Lung (tissue), 12 donors: ENCODE measurements around the gene ATP6V1F. TPM values are rescaled to one million over a fixed set of nuclear protein-coding genes. Genes with fewer than 3 reads are reported as not detected.

Source experiments
- ATAC-seq: fragments of 200-7000 bp; cut with Tn5 transposase; one replicate; pipeline ENCODE4 v1.9.1; 2020; ENCODE audit warnings: moderate number of reproducible peaks; ENCODE audit not compliant: insufficient read depth, low FRiP score
- DNase-seq, 3 donors: peaks; one replicate each; pipeline ENCODE4 v3.0.0-alpha.2; 2013 to 2017
- H3K27ac ChIP-seq, 2 donors: one replicate each; pipeline ENCODE4 v1.5.1; 2013; ENCODE audit warnings: mild to moderate bottlenecking in 2 of 2, moderate library complexity in 2 of 2, control low read depth in 1 of 2, inconsistent platforms in 1 of 2, low read depth in 1 of 2, low read length in 1 of 2
- H3K27me3 ChIP-seq, 3 donors: one replicate each; pipeline ENCODE4 v1.5.1; 2013; ENCODE audit warnings: low read length in 2 of 3; ENCODE audit not compliant: control insufficient read depth in 3 of 3, insufficient read depth in 3 of 3
- H3K36me3 ChIP-seq, 4 donors: one replicate each; pipeline ENCODE4 v1.5.1; 2013; ENCODE audit warnings: low read length in 4 of 4, mild to moderate bottlenecking in 1 of 4, moderate library complexity in 1 of 4; ENCODE audit not compliant: control insufficient read depth in 4 of 4, insufficient read depth in 4 of 4
- H3K4me1 ChIP-seq, 5 donors: one replicate each; pipeline ENCODE4 v1.5.1; 2013; ENCODE audit warnings: low read length in 5 of 5, mild to moderate bottlenecking in 2 of 5, moderate library complexity in 1 of 5; ENCODE audit not compliant: control insufficient read depth in 5 of 5, insufficient read depth in 5 of 5
- H3K4me3 ChIP-seq: one replicate; pipeline ENCODE4 v1.5.1; 2013; ENCODE audit warnings: mild to moderate bottlenecking, control low read depth, moderate library complexity
- H3K9ac ChIP-seq, 2 donors: one replicate each; pipeline ENCODE4 v1.5.1; 2013; ENCODE audit warnings: low read length in 2 of 2, control low read depth in 1 of 2; ENCODE audit not compliant: insufficient read depth in 1 of 2
- H3K9me3 ChIP-seq, 4 donors: one replicate each; pipeline ENCODE4 v1.5.1; 2013; ENCODE audit warnings: low read length in 3 of 4, mild to moderate bottlenecking in 1 of 4, moderate library complexity in 1 of 4; ENCODE audit not compliant: control insufficient read depth in 4 of 4, insufficient read depth in 3 of 4
- CTCF ChIP-seq: IDR thresholded peaks from 2 replicates; pipeline ENCODE4 v1.5.1; 2012; ENCODE audit warnings: mild to moderate bottlenecking; ENCODE audit errors: control extremely low read depth, extremely low read depth
- WGBS, 2 donors: extraction: QIAGEN DNeasy Blood & Tissue Kit; methylation state at CpG; one replicate each; pipeline ENCODE4 v1.1.7; 2013; 5-methylcytosine and 5-hydroxymethylcytosine counted together
- polyA plus RNA-seq, 2 donors: library from polyadenylated mRNA; stranded (reverse); fragments of 200-250 nt; gene quantifications; one replicate each; pipeline ENCODE4 v1.2.1, GENCODE V29; 2013
- total RNA-seq, 2 donors: library from RNA; depleted of rRNA in 1 of 2; stranded (reverse); fragments of >200 nt in 1 of 2; gene quantifications; one replicate each; pipeline ENCODE4 v1.2.1, GENCODE V29; 2014 to 2021
- donor health status: control.
- donor health status: control.
- donor health status: Bipolar disorder and iron deficiency.
- donor health status: healthy.
- donor health status: DM: yes; HTN: yes; CAD: no.

ATP6V1F gene
- total and polyA plus RNA-seq, 4 donors, result 43.9 to 383 (median 225) TPM

- 50 to 61% methylated on average over 10 of the region's 10 CpGs for WGBS, 2 donors
Measured at GRCh38 chr7:128860158-128861073, 2.2 kb upstream of the ATP6V1F start.

DNA sequence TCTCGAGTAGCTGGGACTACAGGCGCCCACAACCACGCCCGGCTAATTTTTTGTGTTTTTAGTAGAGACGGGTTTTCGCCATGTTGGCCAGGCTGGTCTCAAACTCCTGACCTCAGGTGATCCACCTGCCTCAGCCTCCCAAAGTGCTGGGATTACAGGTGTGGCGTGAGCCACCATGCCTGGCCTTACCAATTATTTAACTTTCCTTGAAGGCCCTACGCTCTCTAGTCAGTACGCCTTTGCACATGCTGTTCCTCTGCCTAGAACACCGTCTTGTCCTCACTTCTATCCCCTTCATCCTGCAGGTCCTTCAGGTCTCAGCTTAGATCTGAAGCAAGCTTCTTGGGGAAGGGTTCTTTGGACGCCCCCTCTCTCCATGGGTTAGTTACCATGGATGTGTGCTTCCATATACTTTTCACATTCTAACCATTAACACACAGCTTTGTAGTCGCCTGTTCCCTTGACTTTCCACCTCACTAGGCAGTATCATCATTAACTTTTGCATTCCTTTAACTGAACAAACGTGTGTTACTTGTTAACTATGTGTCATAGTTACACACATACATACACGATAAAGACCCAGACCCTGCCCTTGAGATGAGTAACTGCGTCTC, 592 bp upstream of the ATP6V1F start:
- no peak overlapping the region for H3K4me3 ChIP-seq
- ATAC-seq, result no peak

More at GRCh38 chr7:128860158-128861073, 2.2 kb upstream of the ATP6V1F start:
- no peak overlapping the region for H3K9ac ChIP-seq
- no peak overlapping the region for H3K4me3 ChIP-seq
- no peak for DNase-seq
- H3K36me3 ChIP-seq, result peaks cover 3 to 5% (median 4%) of the 10 kb centered on the region in 4 donors
- TF ChIP-seq CTCF, result no peak
- H3K9me3 ChIP-seq, result no peaks in the 10 kb centered on the region
- peaks cover 0 to 11% (median 0%) of the 10 kb centered on the region in 5 donors for H3K4me1 ChIP-seq
- H3K27ac ChIP-seq, result peak overlapping the region in 1 of 2 donors; percentile 21
- H3K27me3 ChIP-seq, result no peaks in the 10 kb centered on the region
- ATAC-seq, result no peak

GRCh38 chr7:128863433-128863989, 855 bp downstream of the ATP6V1F start:
- peak; percentile 29 for ATAC-seq
- WGBS, 2 donors, result 1% methylated on average over 6 of the region's 6 CpGs
- peak overlapping the region; percentile 91 for H3K4me3 ChIP-seq

More for the DNA sequence above, 592 bp upstream of the ATP6V1F start:
- H3K9me3 ChIP-seq, result no peaks in the 10 kb centered on the region
- no peak overlapping the region for H3K27ac ChIP-seq
- no peaks in the 10 kb centered on the region for H3K27me3 ChIP-seq
- no peak for TF ChIP-seq CTCF
- 74 to 75% methylated on average over 15 of the region's 15 CpGs for WGBS, 2 donors
- H3K36me3 ChIP-seq, result peaks cover 0 to 15% (median 11%) of the 10 kb centered on the region in 4 donors
- peak overlapping the region in 1 of 2 donors; percentile 76 for H3K9ac ChIP-seq
- no peak for DNase-seq
- peaks cover 0 to 11% (median 3%) of the 10 kb centered on the region in 5 donors for H3K4me1 ChIP-seq

More at GRCh38 chr7:128863433-128863989, 855 bp downstream of the ATP6V1F start:
- peaks cover 0 to under 1% (median under 1%) of the 10 kb centered on the region in 3 donors for H3K27me3 ChIP-seq
- H3K9ac ChIP-seq, result peak overlapping the region; percentile 69 to 80
- peaks cover 0 to 15% (median 11%) of the 10 kb centered on the region in 4 donors for H3K36me3 ChIP-seq
- peak; percentile 61 to 67 (median 64) for DNase-seq
- H3K9me3 ChIP-seq, result no peaks in the 10 kb centered on the region
- peak overlapping the region; percentile 50 to 51 for H3K27ac ChIP-seq
- no peak for TF ChIP-seq CTCF
- H3K4me1 ChIP-seq, result peaks cover 0 to 12% (median 3%) of the 10 kb centered on the region in 5 donors
